Astrocyte (in vitro differentiated cells and primary cell): ENCODE data around the gene PCDHB11. TPM values are rescaled to one million over a fixed set of nuclear protein-coding genes. Genes with fewer than 3 reads are reported as not detected.
A peak's percentile ranks its signal among the peaks of the same experiment; 100 is the strongest.
"Not testable (repeated sequence)": the region's sequence is repeated elsewhere in the genome, so short reads cannot be mapped to it uniquely, and the experiment has no call there.

Experiments used
- DNase-seq: peaks from one replicate; pipeline ENCODE4 v3.0.0-alpha.2; 2010; ENCODE audit warnings: low read depth
- FAIRE-seq: peaks from 2 replicates; lab custom pipeline; 2011; peaks lifted over from hg19 to GRCh38; lab: Jason Lieb, UNC
- H2AFZ ChIP-seq: 2 replicates; pipeline ENCODE4 v1.6.0; 2012; ENCODE audit warnings: low read depth, low read length, inconsistent platforms
- H3K27ac ChIP-seq: 2 replicates; pipeline ENCODE4 v1.5.1; 2011; ENCODE audit warnings: low read depth, low read length, inconsistent platforms
- H3K27me3 ChIP-seq: 2 replicates; pipeline ENCODE4 v1.6.0; 2011; ENCODE audit warnings: low read length, inconsistent platforms; ENCODE audit not compliant: insufficient read depth
- H3K36me3 ChIP-seq: 2 replicates; pipeline ENCODE4 v1.5.1; 2011; ENCODE audit warnings: low read length, inconsistent platforms; ENCODE audit not compliant: insufficient read depth
- H3K4me1 ChIP-seq: 2 replicates; pipeline ENCODE4 v1.5.1; 2011; ENCODE audit warnings: low read length, inconsistent platforms; ENCODE audit not compliant: insufficient read depth
- H3K4me2 ChIP-seq: 2 replicates; pipeline ENCODE4 v1.6.0; 2012; ENCODE audit warnings: low read length, inconsistent platforms
- H3K4me3 ChIP-seq: 2 replicates; pipeline ENCODE4 v1.5.1; 2011; ENCODE audit warnings: low read depth, mild to moderate bottlenecking, low read length, inconsistent platforms; ENCODE audit not compliant: insufficient read depth
- H3K79me2 ChIP-seq: 2 replicates; pipeline ENCODE4 v1.6.0; 2012; ENCODE audit warnings: mild to moderate bottlenecking, low read length, inconsistent platforms; ENCODE audit not compliant: insufficient read depth
- H3K9ac ChIP-seq: 2 replicates; pipeline ENCODE4 v1.6.0; 2012; ENCODE audit warnings: mild to moderate bottlenecking, low read length, inconsistent platforms
- H3K9me3 ChIP-seq: 2 replicates; pipeline ENCODE4 v1.5.1; 2012; ENCODE audit warnings: low read depth, mild to moderate bottlenecking, low read length, inconsistent platforms; ENCODE audit not compliant: insufficient read depth
- H4K20me1 ChIP-seq: 2 replicates; pipeline ENCODE4 v1.6.0; 2012; ENCODE audit warnings: low read length, inconsistent platforms; ENCODE audit not compliant: insufficient read depth
- H3K27ac Mint-ChIP-seq: one replicate; pipeline ENCODE4 v1.8.0; 2021; ENCODE audit warnings: mild to moderate bottlenecking, mixed read lengths; ENCODE audit not compliant: unreplicated experiment
- H3K27me3 Mint-ChIP-seq: one replicate; pipeline ENCODE4 v1.8.0; 2021; ENCODE audit warnings: low read depth, mixed read lengths; ENCODE audit not compliant: unreplicated experiment
- H3K36me3 Mint-ChIP-seq: one replicate; pipeline ENCODE4 v1.8.0; 2021; ENCODE audit warnings: low read depth, mixed read lengths; ENCODE audit not compliant: unreplicated experiment
- H3K4me1 Mint-ChIP-seq: one replicate; pipeline ENCODE4 v1.8.0; 2021; ENCODE audit warnings: low read depth, mixed read lengths; ENCODE audit not compliant: unreplicated experiment
- H3K4me3 Mint-ChIP-seq: one replicate; pipeline ENCODE4 v1.8.0; 2021; ENCODE audit warnings: mild to moderate bottlenecking, moderate library complexity, mixed read lengths; ENCODE audit not compliant: unreplicated experiment
- H3K9me3 Mint-ChIP-seq: one replicate; pipeline ENCODE4 v1.8.0; 2021; ENCODE audit warnings: mild to moderate bottlenecking, mixed read lengths; ENCODE audit not compliant: unreplicated experiment
- total RNA-seq: library from RNA; stranded (reverse); gene quantifications from 2 replicates; pipeline ENCODE4 v1.2.1, GENCODE V29; 2021

The PCDHB11 gene
- total RNA-seq, 1 donor from 2014 or later, result 2.1 TPM

- H3K4me2 ChIP-seq, H3K27ac Mint-ChIP-seq, H3K36me3 ChIP-seq, H3K27ac ChIP-seq, H3K4me1 Mint-ChIP-seq, H2AFZ ChIP-seq, H3K4me1 ChIP-seq, H3K9me3 ChIP-seq, H3K9ac ChIP-seq, H3K79me2 ChIP-seq, FAIRE-seq, H4K20me1 ChIP-seq, H3K4me3 ChIP-seq, H3K27me3 Mint-ChIP-seq, DNase-seq, H3K27me3 ChIP-seq: not testable (repeated sequence)
- Mint-ChIP-seq H3K4me3 (peak overlapping the region; percentile 50), H3K36me3 (peaks cover 13% of the 10 kb centered on the region), H3K9me3 (peaks cover 16% of the 10 kb centered on the region)
Measured at GRCh38 chr5:141210849-141211248, 11.4 kb downstream of the PCDHB11 start.

- Mint-ChIP-seq H3K4me3 (peak within 1 kb of the TSS; percentile 40), H3K36me3 (peaks cover 20% of the 10 kb centered on the region), H3K9me3 (peaks cover 26% of the 10 kb centered on the region)
- H4K20me1 ChIP-seq, H3K4me3 ChIP-seq, H3K79me2 ChIP-seq, H3K27ac Mint-ChIP-seq, H2AFZ ChIP-seq, H3K4me1 Mint-ChIP-seq, H3K4me1 ChIP-seq, H3K4me2 ChIP-seq, FAIRE-seq, H3K27me3 ChIP-seq, H3K27ac ChIP-seq, H3K36me3 ChIP-seq, H3K27me3 Mint-ChIP-seq, H3K9me3 ChIP-seq, DNase-seq, H3K9ac ChIP-seq: not testable (repeated sequence)
Measured at GRCh38 chr5:141213656-141214339, 14.4 kb downstream of the PCDHB11 start, which contains the start of gene PCDHB13. Gene PCDHB13 (plus strand): TSS chr5:141213919. CDS start chr5:141214124, 205 bp downstream.

DNA sequence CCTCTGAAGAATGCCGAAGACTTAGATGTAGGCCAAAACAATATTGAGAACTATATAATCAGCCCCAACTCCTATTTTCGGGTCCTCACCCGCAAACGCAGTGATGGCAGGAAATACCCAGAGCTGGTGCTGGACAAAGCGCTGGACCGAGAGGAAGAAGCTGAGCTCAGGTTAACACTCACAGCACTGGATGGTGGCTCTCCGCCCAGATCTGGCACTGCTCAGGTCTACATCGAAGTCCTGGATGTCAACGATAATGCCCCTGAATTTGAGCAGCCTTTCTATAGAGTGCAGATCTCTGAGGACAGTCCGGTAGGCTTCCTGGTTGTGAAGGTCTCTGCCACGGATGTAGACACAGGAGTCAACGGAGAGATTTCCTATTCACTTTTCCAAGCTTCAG is 15.2 kb downstream of the PCDHB11 start:
- peaks cover 20% of the 10 kb centered on the region for H3K36me3 Mint-ChIP-seq
- H3K4me3 ChIP-seq, H4K20me1 ChIP-seq, H3K4me2 ChIP-seq, H3K9ac ChIP-seq, H3K27me3 ChIP-seq, H3K4me1 Mint-ChIP-seq, H3K4me1 ChIP-seq, DNase-seq, H3K9me3 ChIP-seq, H3K27ac Mint-ChIP-seq, H3K79me2 ChIP-seq, H3K36me3 ChIP-seq, H3K4me3 Mint-ChIP-seq, FAIRE-seq, H2AFZ ChIP-seq, H3K27me3 Mint-ChIP-seq, H3K27ac ChIP-seq: not testable (repeated sequence)
- peaks cover 30% of the 10 kb centered on the region for H3K9me3 Mint-ChIP-seq

DNA sequence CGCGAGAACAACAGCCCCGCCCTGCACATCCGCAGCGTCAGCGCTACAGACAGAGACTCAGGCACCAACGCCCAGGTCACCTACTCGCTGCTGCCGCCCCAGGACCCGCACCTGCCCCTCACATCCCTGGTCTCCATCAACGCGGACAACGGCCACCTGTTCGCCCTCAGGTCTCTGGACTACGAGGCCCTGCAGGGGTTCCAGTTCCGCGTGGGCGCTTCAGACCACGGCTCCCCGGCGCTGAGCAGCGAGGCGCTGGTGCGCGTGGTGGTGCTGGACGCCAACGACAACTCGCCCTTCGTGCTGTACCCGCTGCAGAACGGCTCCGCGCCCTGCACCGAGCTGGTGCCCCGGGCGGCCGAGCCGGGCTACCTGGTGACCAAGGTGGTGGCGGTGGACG is 16.1 kb downstream of the PCDHB11 start:
- H3K27ac ChIP-seq, FAIRE-seq, H3K4me3 Mint-ChIP-seq, H2AFZ ChIP-seq, H3K4me2 ChIP-seq, H3K9ac ChIP-seq, H3K4me1 ChIP-seq, H3K27ac Mint-ChIP-seq, H3K9me3 ChIP-seq, H3K79me2 ChIP-seq, H4K20me1 ChIP-seq, H3K4me3 ChIP-seq, H3K27me3 Mint-ChIP-seq, DNase-seq, H3K4me1 Mint-ChIP-seq, H3K36me3 ChIP-seq, H3K27me3 ChIP-seq: not testable (repeated sequence)
- peaks cover 15% of the 10 kb centered on the region for H3K36me3 Mint-ChIP-seq
- peaks cover 32% of the 10 kb centered on the region for H3K9me3 Mint-ChIP-seq

- DNase-seq, H3K4me1 ChIP-seq, H3K4me2 ChIP-seq, H3K9ac ChIP-seq, H3K27me3 Mint-ChIP-seq, H3K4me3 Mint-ChIP-seq, H4K20me1 ChIP-seq, H3K4me3 ChIP-seq, H3K36me3 ChIP-seq, H3K27me3 ChIP-seq, H3K79me2 ChIP-seq, H3K4me1 Mint-ChIP-seq, FAIRE-seq, H3K27ac Mint-ChIP-seq, H2AFZ ChIP-seq, H3K9me3 ChIP-seq, H3K27ac ChIP-seq: not testable (repeated sequence)
- peaks cover 30% of the 10 kb centered on the region for H3K9me3 Mint-ChIP-seq
- H3K36me3 Mint-ChIP-seq, result peaks cover 15% of the 10 kb centered on the region
Measured at GRCh38 chr5:141216035-141216434, 16.6 kb downstream of the PCDHB11 start.
